GM21717 (cell line): ENCODE data around the gene CADPS.
A peak's percentile ranks its signal among the peaks of the same experiment; 100 is the strongest.

Experiments used
- ATAC-seq: cut with Tn5 transposase; IDR thresholded peaks from one replicate; pipeline ENCODE4 v1.9.1; 2021; ENCODE audit warnings: mild to moderate bottlenecking, moderate library complexity; ENCODE audit not compliant: unreplicated experiment

Gene CADPS

GRCh38 chr3:62462788-62463187, 412.4 kb downstream of the CADPS start:
- no peak for ATAC-seq

DNA sequence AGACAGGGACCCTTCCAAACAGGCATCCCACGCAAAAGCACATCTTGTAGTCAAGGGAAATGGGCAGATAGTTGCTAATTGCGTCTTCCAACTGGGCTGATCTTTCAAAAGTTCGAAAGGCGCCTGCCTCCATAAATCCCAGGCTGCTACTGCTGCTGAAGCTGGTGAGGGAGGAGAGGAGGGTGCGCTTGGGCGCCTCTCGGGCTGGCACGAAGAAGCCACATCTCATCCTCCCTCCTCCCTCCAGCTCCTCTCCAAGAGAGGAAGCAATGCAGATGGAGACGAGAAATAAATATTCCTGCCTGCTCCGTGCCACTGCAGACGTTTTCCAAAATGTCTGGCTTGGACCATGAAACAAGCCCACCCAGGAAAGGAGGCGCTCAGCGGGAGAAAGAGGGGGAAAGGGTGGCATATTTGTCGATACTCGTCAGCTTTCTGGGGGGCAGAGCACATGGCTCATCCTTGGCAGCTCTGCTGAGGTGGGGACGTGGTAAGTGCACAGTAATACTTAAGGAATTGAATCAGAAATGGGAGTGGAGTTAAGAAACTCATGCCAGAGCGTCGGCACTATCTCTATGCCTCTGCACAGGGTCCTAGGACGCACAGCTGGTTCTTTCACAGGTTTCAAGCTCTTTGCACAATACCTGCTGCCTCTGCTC, 413.0 kb downstream of the CADPS start:
- no peak for ATAC-seq

GRCh38 chr3:62454916-62455315, 420.3 kb downstream of the CADPS start:
- ATAC-seq = no peak

DNA sequence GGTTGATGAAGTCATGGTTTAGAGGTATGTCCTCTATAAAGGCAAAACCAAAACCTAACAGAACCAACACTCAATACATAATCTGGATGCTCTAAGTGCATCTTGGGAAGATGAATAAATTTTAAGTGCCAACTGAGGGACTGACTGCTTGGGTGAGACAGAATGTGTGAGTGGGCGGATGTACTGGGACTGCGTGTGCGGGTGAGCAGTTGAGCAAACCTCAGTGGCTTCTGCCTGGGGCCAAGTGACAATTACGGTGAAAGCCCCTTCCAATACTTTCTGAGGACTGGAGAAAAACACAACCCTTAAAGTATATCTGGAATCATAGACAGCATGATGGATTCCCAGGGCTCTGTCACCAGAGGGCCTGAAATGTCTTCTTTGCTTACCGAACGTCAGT, 421.8 kb downstream of the CADPS start:
- no peak for ATAC-seq

DNA sequence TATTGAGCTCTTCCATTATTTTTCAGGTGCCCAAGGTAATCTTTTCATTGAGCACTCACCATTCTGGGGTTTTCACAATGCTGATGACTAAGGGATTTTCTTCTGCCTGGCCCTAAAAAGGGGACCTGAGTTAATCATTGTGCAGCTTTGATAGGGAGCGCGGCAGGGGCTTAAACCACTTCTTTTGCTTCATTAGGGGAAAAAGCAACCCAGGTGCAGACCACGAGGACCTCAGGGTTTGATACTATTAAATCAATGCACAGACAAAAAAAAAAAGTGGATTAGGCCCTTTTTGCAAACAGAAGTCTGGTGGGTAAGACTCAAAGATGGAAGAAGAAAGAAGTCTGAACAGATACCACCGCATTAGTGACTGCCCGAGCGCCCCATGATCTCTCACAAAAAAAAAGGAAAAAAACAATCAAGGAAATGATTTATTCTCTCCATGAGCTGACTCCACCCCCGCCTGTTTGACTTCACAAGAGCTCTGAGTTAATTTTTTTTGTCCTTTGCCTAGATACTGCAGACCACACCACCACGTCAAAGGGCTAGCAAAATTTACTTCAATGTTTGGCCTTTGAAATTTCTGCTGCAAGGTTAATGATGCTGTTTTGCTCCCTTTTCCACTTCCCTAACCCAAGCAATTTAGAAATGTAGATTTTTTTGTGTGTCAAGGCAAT, 423.9 kb downstream of the CADPS start:
- no peak for ATAC-seq

GRCh38 chr3:62446337-62446940, 428.8 kb downstream of the CADPS start:
- peak; percentile 81 for ATAC-seq

- ATAC-seq = no peak
Measured at GRCh38 chr3:62445275-62445674, 429.9 kb downstream of the CADPS start.

- ATAC-seq = no peak
Measured at GRCh38 chr3:62439978-62440377, 435.2 kb downstream of the CADPS start.

- ATAC-seq = no peak
Measured at GRCh38 chr3:62439176-62439813, 435.9 kb downstream of the CADPS start.

DNA sequence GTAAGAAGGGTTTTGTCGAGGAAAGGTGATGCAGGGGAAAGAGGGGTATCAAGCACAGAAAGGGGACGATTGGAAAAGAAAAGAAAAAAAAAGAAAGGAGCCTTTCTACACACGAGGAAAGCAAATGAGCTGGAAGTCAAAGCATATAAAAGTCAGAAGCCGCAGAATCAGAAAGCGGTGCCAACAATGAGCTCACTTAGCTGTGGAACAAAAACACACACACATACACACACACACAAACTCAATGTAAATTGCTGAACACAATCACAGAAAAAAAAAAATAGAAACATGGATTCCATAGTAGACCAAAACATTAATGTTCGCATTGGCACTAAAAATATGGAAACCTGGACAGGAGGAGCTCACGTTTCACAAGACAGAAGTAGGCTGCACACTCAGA, 438.4 kb downstream of the CADPS start:
- no peak for ATAC-seq

DNA sequence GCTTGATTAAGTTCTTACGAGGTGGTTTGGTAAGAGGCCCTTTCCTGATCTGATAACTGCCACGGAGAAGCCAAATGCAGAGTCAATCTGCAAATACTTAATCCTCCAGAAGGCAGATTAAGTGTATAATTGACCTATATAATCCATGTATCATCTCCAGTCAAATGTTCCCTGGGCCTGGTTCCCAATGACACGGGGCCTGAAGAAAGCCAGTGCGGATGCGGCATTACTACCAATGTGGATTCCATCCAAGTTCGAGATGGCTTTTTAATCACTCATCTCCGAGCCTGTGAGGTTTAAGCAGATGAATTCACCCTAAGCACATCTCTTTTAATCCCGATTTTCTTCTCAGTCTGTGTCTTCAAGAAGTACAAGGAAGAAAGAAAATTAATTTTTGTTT, 441.8 kb downstream of the CADPS start:
- ATAC-seq = no peak

- ATAC-seq = no peak
Measured at GRCh38 chr3:62421207-62421606, 454.0 kb downstream of the CADPS start.

DNA sequence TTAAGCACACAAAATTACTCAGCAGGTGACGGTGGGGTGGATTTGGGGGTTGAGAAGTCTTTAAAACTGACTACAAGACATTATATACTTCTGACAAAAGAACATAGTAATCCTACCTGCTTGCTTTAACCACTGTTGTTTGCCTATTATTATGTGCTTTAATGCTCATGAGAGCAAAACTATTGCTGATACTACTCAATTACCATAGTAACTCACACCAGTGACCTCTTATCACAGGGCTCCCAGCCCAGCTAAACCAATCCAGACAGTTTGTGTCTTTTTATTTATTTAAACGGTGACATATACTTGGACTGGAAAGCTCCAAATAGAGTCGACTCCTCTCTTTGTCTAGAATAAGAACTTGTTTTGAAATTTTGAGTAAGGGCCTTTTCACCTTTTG, 459.1 kb downstream of the CADPS start:
- no peak for ATAC-seq

- ATAC-seq = no peak
Measured at GRCh38 chr3:62415312-62415801, 459.9 kb downstream of the CADPS start.

- ATAC-seq = no peak
Measured at GRCh38 chr3:62414786-62415185, 460.4 kb downstream of the CADPS start.

GRCh38 chr3:62413687-62414086, 461.5 kb downstream of the CADPS start:
- no peak for ATAC-seq

DNA sequence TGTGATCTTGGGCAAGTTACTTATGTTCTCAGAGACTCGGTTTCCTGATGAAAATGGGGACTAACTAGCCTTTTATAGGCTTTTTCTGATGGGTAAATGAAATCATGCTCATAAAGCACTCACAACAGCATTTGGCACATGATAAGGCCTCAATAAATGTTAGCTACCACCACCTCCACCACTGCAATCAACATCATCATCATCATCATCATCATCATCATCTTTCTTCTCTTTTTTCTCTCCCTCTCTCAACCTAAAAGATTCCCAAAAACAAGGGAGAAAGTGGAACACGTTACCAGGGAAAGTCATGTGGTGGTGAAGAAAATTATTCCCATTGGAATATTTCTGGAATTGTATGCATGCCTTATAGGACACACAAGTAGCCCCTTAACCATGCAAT, 468.3 kb downstream of the CADPS start:
- ATAC-seq = no peak

DNA sequence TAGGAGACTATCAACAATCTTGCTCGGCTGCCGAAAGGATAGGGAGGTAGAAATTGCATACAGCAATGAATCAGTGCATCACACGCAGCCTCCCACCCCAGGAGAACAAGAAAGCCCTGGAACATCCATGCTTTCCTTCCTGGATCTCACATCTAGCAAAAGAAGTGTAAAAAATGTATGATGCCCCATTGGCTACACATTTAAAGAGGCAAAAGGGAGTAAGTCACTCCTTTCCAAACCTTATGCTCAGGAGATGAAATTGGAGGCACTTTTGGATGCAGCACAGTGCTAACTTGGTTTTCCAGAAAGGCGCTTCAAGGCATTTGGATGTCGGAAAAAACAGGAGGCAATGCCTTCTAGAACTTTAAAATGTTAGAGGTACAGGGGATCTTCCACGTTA, 469.6 kb downstream of the CADPS start:
- no peak for ATAC-seq

- no peak for ATAC-seq
Measured at GRCh38 chr3:62405135-62405534, 470.1 kb downstream of the CADPS start.

DNA sequence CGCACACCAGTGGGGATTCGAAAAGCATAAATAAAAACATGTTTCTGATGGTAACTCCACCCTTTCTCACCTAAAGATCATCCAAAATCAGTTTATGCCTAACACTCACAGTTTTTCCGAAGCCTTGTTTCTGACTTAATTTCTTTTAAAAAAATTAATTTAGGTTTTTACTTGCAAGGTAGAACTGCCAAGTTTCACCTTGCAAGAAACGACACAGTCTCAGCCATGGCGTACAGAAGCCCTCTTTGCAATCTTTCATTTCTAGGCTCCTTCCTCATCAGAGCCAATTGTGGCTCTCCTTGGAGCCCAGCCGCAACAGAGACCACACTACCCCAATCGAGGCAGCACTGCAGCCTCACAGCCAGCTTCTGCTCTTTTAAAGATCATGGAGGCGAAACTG, 470.9 kb downstream of the CADPS start:
- no peak for ATAC-seq

- no peak for ATAC-seq
Measured at GRCh38 chr3:62403765-62404164, 471.5 kb downstream of the CADPS start.
